ENCODE measurements around the gene UIMC1. TPM values are rescaled to one million over a fixed set of nuclear protein-coding genes. Genes with fewer than 3 reads are reported as not detected.
A peak's percentile ranks its signal among the peaks of the same experiment; 100 is the strongest.
"Not testable (repeated sequence)": the region's sequence is repeated elsewhere in the genome, so short reads cannot be mapped to it uniquely, and the experiment has no call there.

Gene UIMC1
- total RNA-seq, 1 donor from 2014 or later: 36.1 TPM

- Histone ChIP-seq H2AFZ (ENCODE audit: low read depth, low read length) (no peak overlapping the region), H3K4me3 (ENCODE audit: insufficient read depth, low read depth, low read length) (peak overlapping the region; percentile 77), H3K9ac (ENCODE audit: low read length) (no peak overlapping the region), H3K36me3 (ENCODE audit: insufficient read depth, low read length) (no peaks in the 10 kb centered on the region), H3K27ac (ENCODE audit: low read depth, low read length) (no peak overlapping the region), H3K79me2 (ENCODE audit: insufficient read depth, low read length) (peaks cover 65% of the 10 kb centered on the region), H3K4me1 (ENCODE audit: insufficient read depth, low read length) (peaks cover 7% of the 10 kb centered on the region), H4K20me1 (ENCODE audit: insufficient read depth, low read length) (peaks cover 51% of the 10 kb centered on the region), H3K4me2 (ENCODE audit: low read length) (peak overlapping the region; percentile 83), H3K9me3 (ENCODE audit: insufficient read depth, low read depth, low read length) (no peaks in the 10 kb centered on the region), H3K27me3 (ENCODE audit: insufficient read depth, low read length) (no peaks in the 10 kb centered on the region)
- Mint-ChIP-seq H3K27ac (ENCODE audit: unreplicated experiment) (no peak overlapping the region), H3K36me3 (ENCODE audit: low read depth, unreplicated experiment) (no peaks in the 10 kb centered on the region), H3K27me3 (ENCODE audit: low read depth, unreplicated experiment) (no peaks in the 10 kb centered on the region), H3K4me1 (ENCODE audit: low read depth, unreplicated experiment) (peaks cover 9% of the 10 kb centered on the region), H3K9me3 (ENCODE audit: unreplicated experiment) (peaks cover 2% of the 10 kb centered on the region), H3K4me3 (ENCODE audit: unreplicated experiment) (peak overlapping the region; percentile 83)
- no peak for FAIRE-seq
- TF ChIP-seq CTCF (IDR thresholded peaks at IDR 0.05; ENCODE audit: insufficient read depth, low read depth, low read length): no peak
- TF ChIP-seq EZH2 (IDR thresholded peaks at IDR 0.05; ENCODE audit: insufficient read depth, low read length): no peak
- no peak for DNase-seq (ENCODE audit: low read depth)
These were observed 1.6 kb downstream of the UIMC1 start for GRCh38 chr5:177004961-177005360.

GRCh38 chr5:177003649-177004048, 2.9 kb downstream of the UIMC1 start:
- Mint-ChIP-seq H3K4me1 (ENCODE audit: low read depth, unreplicated experiment) (peaks cover 9% of the 10 kb centered on the region), H3K27ac (ENCODE audit: unreplicated experiment) (no peak overlapping the region), H3K27me3 (ENCODE audit: low read depth, unreplicated experiment) (no peaks in the 10 kb centered on the region), H3K9me3 (ENCODE audit: unreplicated experiment) (peaks cover 2% of the 10 kb centered on the region), H3K4me3 (ENCODE audit: unreplicated experiment) (peak overlapping the region; percentile 67), H3K36me3 (ENCODE audit: low read depth, unreplicated experiment) (no peaks in the 10 kb centered on the region)
- DNase-seq (ENCODE audit: low read depth) (no peak), FAIRE-seq (no peak)
- no peaks in the 10 kb centered on the region for H3K9me3 ChIP-seq (ENCODE audit: insufficient read depth, low read depth, low read length)
- peak overlapping the region; percentile 9 for H3K4me2 ChIP-seq (ENCODE audit: low read length)
- H4K20me1 ChIP-seq (ENCODE audit: insufficient read depth, low read length): peaks cover 64% of the 10 kb centered on the region
- no peaks in the 10 kb centered on the region for H3K36me3 ChIP-seq (ENCODE audit: insufficient read depth, low read length)
- no peak overlapping the region for H3K9ac ChIP-seq (ENCODE audit: low read length)
- TF ChIP-seq CTCF (IDR thresholded peaks at IDR 0.05; ENCODE audit: insufficient read depth, low read depth, low read length) (no peak), EZH2 (IDR thresholded peaks at IDR 0.05; ENCODE audit: insufficient read depth, low read length) (no peak)
- H3K4me1 ChIP-seq (ENCODE audit: insufficient read depth, low read length): peaks cover 7% of the 10 kb centered on the region
- H3K27ac ChIP-seq (ENCODE audit: low read depth, low read length): no peak overlapping the region
- H3K27me3 ChIP-seq (ENCODE audit: insufficient read depth, low read length): no peaks in the 10 kb centered on the region
- peaks cover 78% of the 10 kb centered on the region for H3K79me2 ChIP-seq (ENCODE audit: insufficient read depth, low read length)
- no peak overlapping the region for H3K4me3 ChIP-seq (ENCODE audit: insufficient read depth, low read depth, low read length)
- no peak overlapping the region for H2AFZ ChIP-seq (ENCODE audit: low read depth, low read length)

GRCh38 chr5:176999526-176999925, 7.1 kb downstream of the UIMC1 start:
- H3K4me1 ChIP-seq (ENCODE audit: insufficient read depth, low read length): peaks cover 22% of the 10 kb centered on the region
- not testable (repeated sequence) for DNase-seq (ENCODE audit: low read depth); H3K9ac ChIP-seq (ENCODE audit: low read length); H3K27me3 ChIP-seq (ENCODE audit: insufficient read depth, low read length); H3K9me3 ChIP-seq (ENCODE audit: insufficient read depth, low read depth, low read length); H3K27ac ChIP-seq (ENCODE audit: low read depth, low read length); H3K9me3 Mint-ChIP-seq (ENCODE audit: unreplicated experiment); H3K36me3 Mint-ChIP-seq (ENCODE audit: low read depth, unreplicated experiment); H3K27me3 Mint-ChIP-seq (ENCODE audit: low read depth, unreplicated experiment); H3K4me3 Mint-ChIP-seq (ENCODE audit: unreplicated experiment); H2AFZ ChIP-seq (ENCODE audit: low read depth, low read length); H3K36me3 ChIP-seq (ENCODE audit: insufficient read depth, low read length); FAIRE-seq; H3K4me3 ChIP-seq (ENCODE audit: insufficient read depth, low read depth, low read length); H3K4me2 ChIP-seq (ENCODE audit: low read length)
- peaks cover 92% of the 10 kb centered on the region for H4K20me1 ChIP-seq (ENCODE audit: insufficient read depth, low read length)
- H3K27ac Mint-ChIP-seq (ENCODE audit: unreplicated experiment): peak overlapping the region; percentile 82
- peaks cover 29% of the 10 kb centered on the region for H3K4me1 Mint-ChIP-seq (ENCODE audit: low read depth, unreplicated experiment)
- H3K79me2 ChIP-seq (ENCODE audit: insufficient read depth, low read length): peaks cover 99% of the 10 kb centered on the region
